ENCODE measurements around the gene SLC39A6. TPM values are rescaled to one million over a fixed set of nuclear protein-coding genes. Genes with fewer than 3 reads are reported as not detected.

Gene SLC39A6
- polyA plus RNA-seq, 1 donor (not counting 4 experiments of a cell fraction or from before 2014, with no cell fraction given) = 145 TPM

DNA sequence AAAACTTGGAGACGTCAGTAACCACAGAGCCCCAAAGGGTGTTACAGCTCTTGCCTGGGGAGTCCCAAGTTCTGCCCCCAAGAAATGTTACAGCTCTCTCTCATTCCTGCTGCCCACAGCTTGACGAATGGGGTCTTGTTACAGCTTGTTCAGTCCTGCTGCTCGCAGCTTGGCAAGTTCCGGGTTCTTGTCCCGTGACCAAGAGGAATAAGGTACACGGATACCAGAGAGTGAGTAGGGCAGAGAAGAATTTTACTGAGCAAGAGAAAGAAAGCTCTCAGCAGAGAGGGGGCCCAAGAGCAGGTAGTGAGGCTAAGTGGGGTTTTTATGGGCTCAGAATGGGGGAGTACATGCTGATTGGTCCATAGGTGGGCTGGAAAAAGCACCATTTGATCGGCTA, 27.2 kb downstream of the SLC39A6 start:
- FAIRE-seq (no peak), DNase-seq (ENCODE audit: low read depth, low spot score) (peak; percentile 40)
- H3K4me3 ChIP-seq (ENCODE audit: control insufficient read depth in 2 of 3, extremely low read depth in 1 of 3, insufficient read depth in 2 of 3, low read depth in 1 of 3, low read length in 3 of 3) = no peak overlapping the region
- H2AFZ ChIP-seq (ENCODE audit: control insufficient read depth, low read length) = no peak overlapping the region
- dilution Hi-C loops (cut with MboI; ENCODE audit: extremely low pct_ligation_motif_present, low sequenced_read_pairs) = no loop called here
- TF ChIP-seq EZH2 (IDR thresholded peaks at IDR 0.05; ENCODE audit: low read length) = no peak
- TF ChIP-seq, protein P1, sequence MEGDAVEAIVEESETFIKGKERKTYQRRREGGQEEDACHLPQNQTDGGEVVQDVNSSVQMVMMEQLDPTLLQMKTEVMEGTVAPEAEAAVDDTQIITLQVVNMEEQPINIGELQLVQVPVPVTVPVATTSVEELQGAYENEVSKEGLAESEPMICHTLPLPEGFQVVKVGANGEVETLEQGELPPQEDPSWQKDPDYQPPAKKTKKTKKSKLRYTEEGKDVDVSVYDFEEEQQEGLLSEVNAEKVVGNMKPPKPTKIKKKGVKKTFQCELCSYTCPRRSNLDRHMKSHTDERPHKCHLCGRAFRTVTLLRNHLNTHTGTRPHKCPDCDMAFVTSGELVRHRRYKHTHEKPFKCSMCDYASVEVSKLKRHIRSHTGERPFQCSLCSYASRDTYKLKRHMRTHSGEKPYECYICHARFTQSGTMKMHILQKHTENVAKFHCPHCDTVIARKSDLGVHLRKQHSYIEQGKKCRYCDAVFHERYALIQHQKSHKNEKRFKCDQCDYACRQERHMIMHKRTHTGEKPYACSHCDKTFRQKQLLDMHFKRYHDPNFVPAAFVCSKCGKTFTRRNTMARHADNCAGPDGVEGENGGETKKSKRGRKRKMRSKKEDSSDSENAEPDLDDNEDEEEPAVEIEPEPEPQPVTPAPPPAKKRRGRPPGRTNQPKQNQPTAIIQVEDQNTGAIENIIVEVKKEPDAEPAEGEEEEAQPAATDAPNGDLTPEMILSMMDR (optimal IDR thresholded peaks at IDR 0.05 in 1 of 3, IDR thresholded peaks at IDR 0.05 in 1 of 3, conservative IDR thresholded peaks at IDR 0.05 in 1 of 3; ENCODE audit: extremely low read depth in 1 of 3, insufficient read depth in 2 of 3, low read length in 3 of 3) = no peak
- H3K9ac ChIP-seq (ENCODE audit: control insufficient read depth, extremely low read depth, insufficient read depth, low read length) = no peak overlapping the region
- H3K9me1 ChIP-seq (ENCODE audit: control insufficient read depth, extremely low read depth, insufficient read depth, low read length) = no peaks in the 10 kb centered on the region
- no peaks in the 10 kb centered on the region for H3K4me1 ChIP-seq (ENCODE audit: control insufficient read depth, extremely low read depth, insufficient read depth, low read length)
- no peak overlapping the region for H3K4me2 ChIP-seq (ENCODE audit: control insufficient read depth, extremely low read depth, insufficient read depth, low read depth, low read length)
- no peaks in the 10 kb centered on the region for H3K27me3 ChIP-seq (ENCODE audit: control insufficient read depth, extremely low read depth, insufficient read depth, low read length)
- H3K36me3 ChIP-seq (ENCODE audit: control insufficient read depth in 2 of 2, extremely low read depth in 1 of 2, insufficient read depth in 2 of 2, low read length in 2 of 2) = no peaks in the 10 kb centered on the region
- H3K9me3 ChIP-seq (ENCODE audit: control insufficient read depth, low read depth, low read length) = no peaks in the 10 kb centered on the region
- H3K27ac ChIP-seq (ENCODE audit: control insufficient read depth, insufficient read depth, low read length) = no peak overlapping the region
- no peaks in the 10 kb centered on the region for H4K20me1 ChIP-seq (ENCODE audit: control insufficient read depth, extremely low read depth, insufficient read depth, low read length)
- H3K79me2 ChIP-seq (ENCODE audit: control insufficient read depth, insufficient read depth, low read length) = no peaks in the 10 kb centered on the region

DNA sequence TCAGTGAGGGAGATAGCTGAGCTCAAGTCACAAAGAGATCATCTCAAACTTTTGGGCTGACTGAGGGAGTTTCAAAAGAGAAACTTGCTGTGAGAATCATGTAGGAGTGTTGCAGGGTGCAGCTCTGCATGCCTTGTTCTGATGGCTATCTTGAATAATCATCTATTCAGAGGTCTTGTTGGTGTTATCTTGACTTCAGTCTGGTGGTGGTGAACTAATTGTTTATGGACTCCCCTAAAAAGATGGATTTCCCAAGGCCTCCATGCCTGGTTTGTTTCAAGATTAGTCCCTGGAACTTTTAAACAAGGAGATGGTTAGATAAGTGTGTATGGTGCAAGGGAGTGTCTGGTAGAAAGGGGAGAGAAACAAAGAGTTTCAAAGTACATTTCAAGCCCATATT, 29.8 kb downstream of the SLC39A6 start:
- Histone ChIP-seq H3K9me1 (ENCODE audit: control insufficient read depth, extremely low read depth, insufficient read depth, low read length) (no peaks in the 10 kb centered on the region), H3K9ac (ENCODE audit: control insufficient read depth, extremely low read depth, insufficient read depth, low read length) (no peak overlapping the region), H3K4me2 (ENCODE audit: control insufficient read depth, extremely low read depth, insufficient read depth, low read depth, low read length) (no peak overlapping the region), H3K79me2 (ENCODE audit: control insufficient read depth, insufficient read depth, low read length) (no peaks in the 10 kb centered on the region), H3K4me3 (ENCODE audit: control insufficient read depth in 2 of 3, extremely low read depth in 1 of 3, insufficient read depth in 2 of 3, low read depth in 1 of 3, low read length in 3 of 3) (no peak overlapping the region), H3K27me3 (ENCODE audit: control insufficient read depth, extremely low read depth, insufficient read depth, low read length) (no peaks in the 10 kb centered on the region), H3K36me3 (ENCODE audit: control insufficient read depth in 2 of 2, extremely low read depth in 1 of 2, insufficient read depth in 2 of 2, low read length in 2 of 2) (no peaks in the 10 kb centered on the region), H3K4me1 (ENCODE audit: control insufficient read depth, extremely low read depth, insufficient read depth, low read length) (no peaks in the 10 kb centered on the region), H3K9me3 (ENCODE audit: control insufficient read depth, low read depth, low read length) (no peaks in the 10 kb centered on the region), H3K27ac (ENCODE audit: control insufficient read depth, insufficient read depth, low read length) (no peak overlapping the region), H4K20me1 (ENCODE audit: control insufficient read depth, extremely low read depth, insufficient read depth, low read length) (no peaks in the 10 kb centered on the region), H2AFZ (ENCODE audit: control insufficient read depth, low read length) (no peak overlapping the region)
- FAIRE-seq (no peak), DNase-seq (ENCODE audit: low read depth, low spot score) (no peak)
- no peak for TF ChIP-seq EZH2 (IDR thresholded peaks at IDR 0.05; ENCODE audit: low read length)
- TF ChIP-seq, protein P1 (optimal IDR thresholded peaks at IDR 0.05 in 1 of 3, IDR thresholded peaks at IDR 0.05 in 1 of 3, conservative IDR thresholded peaks at IDR 0.05 in 1 of 3; ENCODE audit: extremely low read depth in 1 of 3, insufficient read depth in 2 of 3, low read length in 3 of 3) = no peak
- dilution Hi-C loops (cut with MboI; ENCODE audit: extremely low pct_ligation_motif_present, low sequenced_read_pairs) = no loop called here
